H1 (cell line): ENCODE measurements around the gene CREB1. TPM values are rescaled to one million over a fixed set of nuclear protein-coding genes. Genes with fewer than 3 reads are reported as not detected.

Experiments
- CTCF ChIA-PET: fragments of 300-600 bp; sonication (Branson Sonifier 250); formaldehyde crosslinking; loops from one replicate; lab custom pipeline; 2021; ENCODE audit not compliant: partially characterized antibody; lab: Charles Lee
- POLR2A ChIA-PET: fragments of 300-600 bp; sonication (Branson Sonifier 250); formaldehyde crosslinking; loops from one replicate; lab custom pipeline; 2021; ENCODE audit warnings: inconsistent platforms; ENCODE audit not compliant: partially characterized antibody; lab: Charles Lee
- DNase-seq, 2 experiments: peaks; one replicate each; pipeline versions ENCODE4 v3.0.0 to v3.0.0-alpha.2; 2010 to 2022; ENCODE audit warnings: low spot score in 2 of 2, low read depth in 1 of 2, mixed read lengths in 1 of 2
- FAIRE-seq: peaks from 2 replicates; lab custom pipeline; 2011; peaks lifted over from hg19 to GRCh38; lab: Jason Lieb, UNC
- H2AFZ ChIP-seq: 2 replicates; pipeline ENCODE4 v1.8.1; 2012; ENCODE audit warnings: low read length, inconsistent platforms
- H2AK5ac ChIP-seq: 2 replicates; pipeline ENCODE4 v1.6.1; 2013; ENCODE audit warnings: low read depth, low read length
- H2BK120ac ChIP-seq: replicated peaks from 2 replicates; pipeline ENCODE3; 2013; ENCODE audit warnings: low read depth, low read length, inconsistent platforms
- H2BK12ac ChIP-seq: 2 replicates; pipeline ENCODE4 v1.6.1; 2013; ENCODE audit warnings: low read depth, low read length
- H2BK15ac ChIP-seq: 2 replicates; pipeline ENCODE4 v1.6.1; 2013; ENCODE audit warnings: low read length
- H2BK20ac ChIP-seq: 2 replicates; pipeline ENCODE4 v1.6.1; 2013; ENCODE audit warnings: low read length
- H2BK5ac ChIP-seq: 2 replicates; pipeline ENCODE4 v1.6.1; 2013; ENCODE audit warnings: low read depth, low read length
- H3K14ac ChIP-seq: 2 replicates; pipeline ENCODE4 v1.6.1; 2013; ENCODE audit warnings: inconsistent platforms; ENCODE audit not compliant: insufficient read length
- H3K18ac ChIP-seq: 2 replicates; pipeline ENCODE4 v1.6.1; 2013; ENCODE audit warnings: low read length; ENCODE audit errors: extremely low read depth
- H3K23ac ChIP-seq: 2 replicates; pipeline ENCODE4 v1.6.1; 2013; ENCODE audit warnings: inconsistent platforms; ENCODE audit not compliant: insufficient read length
- H3K23me2 ChIP-seq: 2 replicates; pipeline ENCODE4 v1.6.1; 2013; ENCODE audit warnings: low read depth, low read length
- H3K27ac ChIP-seq: 2 replicates; pipeline ENCODE4 v1.6.1; 2011; ENCODE audit warnings: low read depth, low read length, inconsistent platforms
- H3K27me3 ChIP-seq, 4 experiments: replicated peaks in 1 of 4; 1 replicate in 1 of 4; 2 replicates in 3 of 4; pipeline versions ENCODE4 v1.6.1 to v1.8.1; 2011 to 2013; ENCODE audit warnings: low read length in 3 of 4, mild to moderate bottlenecking in 3 of 4, inconsistent platforms in 2 of 4, mixed read lengths in 2 of 4, moderate library complexity in 1 of 4; ENCODE audit not compliant: control insufficient read depth in 3 of 4, insufficient read depth in 3 of 4; ENCODE audit errors: extremely low read depth in 1 of 4
- H3K36me3 ChIP-seq, 4 experiments: 2 replicates each; pipeline versions ENCODE4 v1.6.1 to v1.8.1; 2011 to 2013; ENCODE audit warnings: mild to moderate bottlenecking in 4 of 4, low read length in 3 of 4, moderate library complexity in 2 of 4, control low read depth in 1 of 4, inconsistent platforms in 1 of 4; ENCODE audit not compliant: insufficient read depth in 4 of 4, control insufficient read depth in 2 of 4
- H3K4ac ChIP-seq: replicated peaks from 2 replicates; pipeline ENCODE3; 2013; ENCODE audit warnings: low read length, low read depth, mixed read lengths, inconsistent platforms; ENCODE audit not compliant: insufficient read length
- H3K4me1 ChIP-seq, 4 experiments: replicated peaks in 1 of 4; 1 replicate in 1 of 4; 2 replicates in 3 of 4; pipeline versions ENCODE4 v1.6.1 to v1.8.1; 2011 to 2013; ENCODE audit warnings: low read length in 3 of 4, inconsistent platforms in 2 of 4, mixed read lengths in 1 of 4; ENCODE audit not compliant: insufficient read depth in 4 of 4, control insufficient read depth in 3 of 4
- H3K4me2 ChIP-seq, 2 experiments: 2 replicates each; pipeline versions ENCODE4 v1.6.1 to v1.8.1; 2011 to 2013; ENCODE audit warnings: low read depth in 2 of 2, low read length in 2 of 2, control low read depth in 1 of 2, inconsistent platforms in 1 of 2, mild to moderate bottlenecking in 1 of 2; ENCODE audit not compliant: insufficient read depth in 1 of 2
- H3K4me3 ChIP-seq, 4 experiments: fragments of 200-600, 300-600 bp in 1 of 4; sonication (generic), shearing (Covaris generic), sonication (Bioruptor Twin) in 1 of 4; 2 replicates each; pipeline versions ENCODE4 v1.5.1 to v1.8.1; 2011 to 2016; ENCODE audit warnings: low read length in 4 of 4, low read depth in 3 of 4, control low read depth in 2 of 4, inconsistent platforms in 2 of 4, mild to moderate bottlenecking in 2 of 4, mixed read lengths in 1 of 4, moderate library complexity in 1 of 4; ENCODE audit not compliant: insufficient read depth in 2 of 4; ENCODE audit errors: extremely low read depth in 1 of 4
- H3K56ac ChIP-seq: replicated peaks from 2 replicates; pipeline ENCODE3; 2013; ENCODE audit warnings: low read depth, mild to moderate bottlenecking, mixed read lengths, low read length, inconsistent platforms; ENCODE audit not compliant: insufficient read length
- H3K79me1 ChIP-seq: 2 replicates; pipeline ENCODE4 v1.6.1; 2013; ENCODE audit warnings: low read depth, low read length, control low read depth
- H3K79me2 ChIP-seq, 2 experiments: 2 replicates each; pipeline versions ENCODE4 v1.6.1 to v1.8.1; 2012 to 2013; ENCODE audit warnings: low read length in 2 of 2, mild to moderate bottlenecking in 2 of 2, inconsistent platforms in 1 of 2; ENCODE audit not compliant: insufficient read depth in 2 of 2, control insufficient read depth in 1 of 2
- H3K9ac ChIP-seq, 4 experiments: replicated peaks in 1 of 4; 1 replicate in 1 of 4; 2 replicates in 3 of 4; pipeline versions ENCODE4 v1.6.1 to v1.8.1; 2011 to 2013; ENCODE audit warnings: low read depth in 3 of 4, low read length in 3 of 4, control low read depth in 2 of 4, mild to moderate bottlenecking in 2 of 4, moderate library complexity in 2 of 4, inconsistent platforms in 1 of 4; ENCODE audit errors: extremely low read depth in 1 of 4
- H3K9me3 ChIP-seq, 2 experiments: 2 replicates each; pipeline versions ENCODE4 v1.6.1 to v1.8.1; 2012 to 2013; ENCODE audit warnings: mild to moderate bottlenecking in 2 of 2, moderate library complexity in 2 of 2, control low read depth in 1 of 2, inconsistent platforms in 1 of 2, low read depth in 1 of 2, low read length in 1 of 2, mixed read lengths in 1 of 2; ENCODE audit not compliant: insufficient read depth in 2 of 2
- H4K20me1 ChIP-seq, 2 experiments: replicated peaks in 1 of 2; 2 replicates each; pipeline versions ENCODE3 to v1.8.1; 2011 to 2013; ENCODE audit warnings: inconsistent platforms in 2 of 2, low read length in 2 of 2, mild to moderate bottlenecking in 1 of 2; ENCODE audit not compliant: insufficient read depth in 2 of 2, control insufficient read depth in 1 of 2
- H4K5ac ChIP-seq: 2 replicates; pipeline ENCODE4 v1.6.1; 2013; ENCODE audit warnings: low read length, low read depth, mixed read lengths, inconsistent platforms; ENCODE audit not compliant: insufficient read length
- H4K8ac ChIP-seq: 2 replicates; pipeline ENCODE4 v1.8.0; 2013; ENCODE audit warnings: mild to moderate bottlenecking, moderate library complexity, low read length, inconsistent platforms; ENCODE audit not compliant: insufficient read depth; ENCODE audit errors: extremely low read depth
- H4K91ac ChIP-seq: replicated peaks from 2 replicates; pipeline ENCODE3; 2013; ENCODE audit warnings: low read length, mixed read lengths, inconsistent platforms; ENCODE audit not compliant: insufficient read length
- ATF3 ChIP-seq: IDR thresholded peaks from 2 replicates; pipeline ENCODE4 v1.6.1; 2011; ENCODE audit warnings: low read depth, mild to moderate bottlenecking, low read length; ENCODE audit not compliant: insufficient read depth
- CTBP2 ChIP-seq: IDR thresholded peaks from 2 replicates; pipeline ENCODE4 v1.7.0; 2011; ENCODE audit warnings: borderline replicate concordance, mild to moderate bottlenecking, moderate library complexity, mixed read lengths, low read length; ENCODE audit not compliant: insufficient read depth, insufficient read length
- FOSL1 ChIP-seq: IDR thresholded peaks from 2 replicates; pipeline ENCODE4 v1.6.1; 2011; ENCODE audit warnings: mild to moderate bottlenecking, low read depth, low read length, moderate library complexity; ENCODE audit not compliant: insufficient read depth
- KDM4A ChIP-seq: IDR thresholded peaks from one replicate; pipeline ENCODE4 v1.7.1; 2012; ENCODE audit warnings: low read depth, mild to moderate bottlenecking, moderate library complexity, low read length, inconsistent platforms; ENCODE audit not compliant: severe bottlenecking
- NRF1 ChIP-seq: IDR thresholded peaks from 2 replicates; pipeline ENCODE4 v1.6.1; 2011; ENCODE audit warnings: mild to moderate bottlenecking, low read depth, low read length, improper control_type of control experiment
- RFX5 ChIP-seq: IDR thresholded peaks from 2 replicates; pipeline ENCODE4 v1.6.1; 2011; ENCODE audit warnings: low read depth, low read length, improper control_type of control experiment, borderline replicate concordance
- SAP30 ChIP-seq: fragments of 300-600 bp; sonication (generic); IDR thresholded peaks from 2 replicates; pipeline ENCODE4 v1.7.1; 2012; ENCODE audit warnings: low read length, moderate library complexity, mild to moderate bottlenecking, inconsistent platforms; ENCODE audit not compliant: insufficient read depth, insufficient replicate concordance
- WGBS, 2 experiments: shearing (Covaris generic) in 1 of 2; methylation state at CpG; one replicate each; pipeline versions ENCODE4 v1.1.6 to v1.1.7; 2013 to 2015; ENCODE audit warnings: low lambda C conversion rate in 2 of 2, mixed read lengths in 2 of 2, inconsistent platforms in 1 of 2, low coverage in 1 of 2, missing lambda C conversion rate in 1 of 2; ENCODE audit not compliant: insufficient replicate concordance in 2 of 2, insufficient coverage in 1 of 2, insufficient read length in 1 of 2; ENCODE audit errors: extremely low coverage in 1 of 2, missing lambda C conversion rate in 1 of 2; 5-methylcytosine and 5-hydroxymethylcytosine counted together
- polyA plus RNA-seq, 7 experiments: library from polyadenylated mRNA; depleted of rRNA in 3 of 7; stranded (reverse) in 5 of 7; unstranded in 2 of 7; fragments of >200 nt in 5 of 7; fragments of 200-250 nt in 2 of 7; gene quantifications; 1 replicate in 5 of 7; 2 replicates in 1 of 7; 4 replicates in 1 of 7; pipeline versions ENCODE4 v1.2.1 to v1.2.3, GENCODE V29; 2011 to 2013; ENCODE audit warnings: missing spikeins in 2 of 7, mixed read lengths in 2 of 7
- total RNA-seq: library from RNA; stranded (reverse); fragmentation: NEBNext Ultra II Directional; extraction: Animal tissue kit (Norgen Biotek cat#: 25700); gene quantifications from 2 replicates; pipeline ENCODE4 v1.2.1, GENCODE V29; 2021

CREB1 gene
- total and polyA plus RNA-seq, 2 of the 8 experiments (the other 6 are each of a cell fraction or from before 2014, with no cell fraction given) = 46.3 to 99.0 TPM

GRCh38 chr2:207514451-207514850, 15.3 kb upstream of the CREB1 start:
- H3K4me1 ChIP-seq = no peaks in the 10 kb centered on the region
- no peak overlapping the region for H3K4me3 ChIP-seq
- H4K91ac ChIP-seq = no peak overlapping the region
- no peak overlapping the region for H2BK5ac ChIP-seq
- peaks cover 0 to 1% (median 0%) of the 10 kb centered on the region in 4 experiments; a peak in 1 of 7 replicates for H3K27me3 ChIP-seq
- CTCF ChIA-PET = no interaction called here
- TF ChIP-seq KDM4A = no peak
- TF ChIP-seq RFX5 = no peak
- no peak for TF ChIP-seq ATF3
- TF ChIP-seq FOSL1 = no peak
- no peak for TF ChIP-seq CTBP2
- no peak for TF ChIP-seq NRF1
- no peak for TF ChIP-seq SAP30
- H2BK12ac ChIP-seq = no peak overlapping the region
- no peak overlapping the region for H3K4me2 ChIP-seq
- POLR2A ChIA-PET = interaction anchor here (0.9 to 1.0 kb wide), 2 partner anchors 10 to 12 kb away, joined by 3 to 4 read pairs; no protein-coding TSS in a partner anchor
- H3K14ac ChIP-seq = no peak overlapping the region
- no peaks in the 10 kb centered on the region for H3K79me2 ChIP-seq
- 83% methylated on average over 2 of the region's 2 CpGs; no CpG with 5 or more reads in 1 of the 2 experiments for WGBS, 2 experiments
- no peak overlapping the region for H2AK5ac ChIP-seq
- no peak overlapping the region for H3K18ac ChIP-seq
- no peak overlapping the region for H2BK15ac ChIP-seq
- no peak overlapping the region for H3K27ac ChIP-seq
- H4K8ac ChIP-seq = no peak overlapping the region
- no peaks in the 10 kb centered on the region for H3K23me2 ChIP-seq
- H3K23ac ChIP-seq = no peak overlapping the region
- no peak overlapping the region for H3K56ac ChIP-seq
- peaks cover 0 to 4% of the 10 kb centered on the region in 2 experiments; a peak in 1 of 4 replicates for H3K9me3 ChIP-seq
- H2BK20ac ChIP-seq = no peak overlapping the region
- no peak overlapping the region for H3K9ac ChIP-seq
- H3K4ac ChIP-seq = no peak overlapping the region
- no peaks in the 10 kb centered on the region for H4K20me1 ChIP-seq
- H2AFZ ChIP-seq = no peak overlapping the region
- no peak for FAIRE-seq
- no peaks in the 10 kb centered on the region for H3K79me1 ChIP-seq
- no peak overlapping the region for H2BK120ac ChIP-seq
- H3K36me3 ChIP-seq = no peaks in the 10 kb centered on the region
- no peak overlapping the region for H4K5ac ChIP-seq
- no peak for DNase-seq
